Stimulated activated memory B cell treated with anti-CD40 and anti-IgM and Interleukin-4, amounts not matched to agents 10 μg/mL and 1 μg/mL and 100 μg/mL, for 72 hours (primary cell): Measurements from ENCODE around the gene DCTN5.

ENCODE experiments used
- ATAC-seq: fragments of 150-1000 bp; cut with Tn5 transposase; 2 replicates; pipeline ENCODE4 v1.10.0; 2021
- H3K27ac Mint-ChIP-seq: one replicate; pipeline ENCODE4 v1.8.0; 2022; ENCODE audit warnings: mild to moderate bottlenecking, mixed read lengths
- H3K27me3 Mint-ChIP-seq: one replicate; pipeline ENCODE4 v1.8.0; 2022; ENCODE audit warnings: mixed read lengths
- H3K36me3 Mint-ChIP-seq: one replicate; pipeline ENCODE4 v1.8.0; 2022; ENCODE audit warnings: mixed read lengths
- H3K4me1 Mint-ChIP-seq: one replicate; pipeline ENCODE4 v1.8.0; 2022; ENCODE audit warnings: mixed read lengths
- H3K4me3 Mint-ChIP-seq: one replicate; pipeline ENCODE4 v1.8.0; 2022; ENCODE audit warnings: mild to moderate bottlenecking, moderate library complexity, mixed read lengths
- H3K9me3 Mint-ChIP-seq: one replicate; pipeline ENCODE4 v1.8.0; 2022; ENCODE audit warnings: mixed read lengths

DCTN5 gene

GRCh38 chr16:23724096-23724784 is 83.0 kb downstream of the DCTN5 start:
- Mint-ChIP-seq H3K4me3 (no peak overlapping the region), H3K27ac (no peak overlapping the region), H3K9me3 (peaks cover 6% of the 10 kb centered on the region), H3K36me3 (peaks cover 5% of the 10 kb centered on the region), H3K4me1 (peaks cover 6% of the 10 kb centered on the region), H3K27me3 (peaks cover 18% of the 10 kb centered on the region)
- no peak for ATAC-seq

- no peak overlapping the region for H3K27ac Mint-ChIP-seq
- ATAC-seq = no peak
- peaks cover 6% of the 10 kb centered on the region for H3K9me3 Mint-ChIP-seq
- no peak overlapping the region for H3K4me3 Mint-ChIP-seq
- peaks cover 6% of the 10 kb centered on the region for H3K4me1 Mint-ChIP-seq
- H3K27me3 Mint-ChIP-seq = peaks cover 22% of the 10 kb centered on the region
- peaks cover 5% of the 10 kb centered on the region for H3K36me3 Mint-ChIP-seq
Measured at GRCh38 chr16:23724785-23725131, 83.5 kb downstream of the DCTN5 start.

GRCh38 chr16:23726710-23727109 is 85.4 kb downstream of the DCTN5 start:
- Mint-ChIP-seq H3K9me3 (peaks cover 6% of the 10 kb centered on the region), H3K27me3 (peaks cover 28% of the 10 kb centered on the region), H3K27ac (no peak overlapping the region), H3K4me3 (no peak overlapping the region), H3K4me1 (peaks cover 6% of the 10 kb centered on the region), H3K36me3 (peaks cover 5% of the 10 kb centered on the region)
- no peak for ATAC-seq
